Inflammatory macrophage treated with lipopolysaccharide for 1 hour (primary cell): Measurements from ENCODE around the gene KIF3B.
"Not testable (repeated sequence)": the region's sequence is repeated elsewhere in the genome, so short reads cannot be mapped to it uniquely, and the experiment has no call there.

Experiments
- DNase-seq, 2 donors: peaks; one replicate each; pipeline ENCODE4 v3.0.0-alpha.2; 2020 to 2022

The KIF3B gene

GRCh38 chr20:32296819-32297420, 19.5 kb downstream of the KIF3B start:
- DNase-seq = no peak

- DNase-seq = no peak
These were observed 20.0 kb downstream of the KIF3B start for GRCh38 chr20:32297439-32297838.

- no peak for DNase-seq
These were observed 23.2 kb downstream of the KIF3B start for GRCh38 chr20:32300647-32301046.

- no peak for DNase-seq
These were observed 24.5 kb downstream of the KIF3B start for GRCh38 chr20:32301719-32302506.

DNA sequence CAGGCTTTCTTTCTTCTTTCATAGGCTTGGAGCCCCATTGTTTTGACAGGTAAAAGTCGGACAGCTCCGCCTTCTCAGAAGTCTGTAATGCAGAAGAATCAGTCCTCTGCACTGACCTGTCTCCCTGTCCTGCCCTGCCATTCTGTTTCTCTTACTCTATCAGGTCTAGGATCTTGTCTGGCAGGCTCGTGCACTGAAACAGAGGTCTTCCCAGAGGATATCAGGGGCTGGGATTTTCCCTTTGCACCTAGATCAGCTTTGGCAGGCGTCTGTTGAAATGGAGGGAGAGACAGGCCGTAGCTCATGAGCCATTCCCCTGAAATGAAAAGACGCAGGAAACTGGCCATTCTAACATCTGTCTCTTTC, 25.0 kb downstream of the KIF3B start:
- DNase-seq = no peak

- no peak for DNase-seq
These were observed 26.8 kb downstream of the KIF3B start for GRCh38 chr20:32304131-32304746.

GRCh38 chr20:32312718-32313424, 35.4 kb downstream of the KIF3B start:
- DNase-seq = no peak

DNA sequence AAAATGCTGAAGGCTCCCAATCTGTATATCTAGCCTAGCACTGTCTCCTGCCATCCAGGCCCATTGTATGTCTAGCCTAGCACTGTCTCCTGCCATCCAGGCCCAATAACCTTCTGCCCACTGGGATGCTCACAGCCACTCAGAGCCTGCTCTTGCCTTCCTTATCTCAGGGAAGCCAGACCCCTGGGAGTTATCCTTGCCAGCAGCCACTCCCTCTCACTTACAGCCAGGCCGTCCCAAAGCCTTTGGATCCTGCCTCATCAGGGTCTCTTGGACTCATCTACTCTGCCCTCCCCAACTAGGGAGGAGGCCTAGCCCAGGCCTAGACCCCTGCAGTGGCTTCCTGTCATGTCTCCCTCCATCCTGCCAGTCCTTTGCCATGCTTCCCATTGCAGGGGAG, 37.3 kb downstream of the KIF3B start:
- no peak for DNase-seq

GRCh38 chr20:32315399-32315798, 37.9 kb downstream of the KIF3B start:
- no peak for DNase-seq

GRCh38 chr20:32315891-32316290, 38.4 kb downstream of the KIF3B start:
- DNase-seq = no peak

DNA sequence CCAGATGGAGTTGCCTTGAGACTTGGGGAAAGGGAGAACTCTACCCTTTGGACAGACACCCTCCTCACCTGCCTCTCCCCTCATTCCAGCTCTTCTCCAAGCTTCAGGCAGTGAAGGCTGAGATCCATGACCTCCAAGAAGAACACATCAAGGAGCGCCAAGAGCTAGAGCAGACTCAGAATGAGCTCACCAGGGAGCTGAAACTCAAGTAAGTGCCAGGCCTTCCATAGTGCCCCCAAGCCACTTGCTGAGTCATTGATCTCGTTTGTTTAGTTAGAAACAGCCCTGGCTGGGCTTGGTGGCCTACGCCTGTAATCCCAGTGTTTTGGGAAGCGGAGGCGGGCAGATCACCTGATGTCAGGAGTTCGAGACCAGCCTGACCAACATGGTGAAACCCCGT, 39.2 kb downstream of the KIF3B start:
- no peak for DNase-seq

DNA sequence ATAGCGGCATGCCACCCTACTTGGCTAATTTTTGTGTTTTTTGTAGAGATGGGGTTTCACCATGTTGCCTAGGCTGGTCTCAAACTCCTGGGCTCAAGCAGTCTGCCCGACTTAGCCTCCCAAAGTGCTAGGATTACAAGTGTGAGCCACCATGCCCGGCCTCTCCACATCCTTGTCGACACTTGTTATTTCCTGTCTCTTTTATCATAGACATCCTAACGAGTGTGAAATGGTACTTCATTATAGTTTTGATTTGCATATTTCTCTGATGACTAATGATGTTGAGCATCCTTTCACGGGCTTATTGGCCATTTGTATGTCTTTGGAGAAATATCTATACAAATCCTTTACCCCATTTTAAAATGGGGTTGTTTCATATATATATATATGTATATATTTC, 41.6 kb downstream of the KIF3B start:
- DNase-seq = no peak

DNA sequence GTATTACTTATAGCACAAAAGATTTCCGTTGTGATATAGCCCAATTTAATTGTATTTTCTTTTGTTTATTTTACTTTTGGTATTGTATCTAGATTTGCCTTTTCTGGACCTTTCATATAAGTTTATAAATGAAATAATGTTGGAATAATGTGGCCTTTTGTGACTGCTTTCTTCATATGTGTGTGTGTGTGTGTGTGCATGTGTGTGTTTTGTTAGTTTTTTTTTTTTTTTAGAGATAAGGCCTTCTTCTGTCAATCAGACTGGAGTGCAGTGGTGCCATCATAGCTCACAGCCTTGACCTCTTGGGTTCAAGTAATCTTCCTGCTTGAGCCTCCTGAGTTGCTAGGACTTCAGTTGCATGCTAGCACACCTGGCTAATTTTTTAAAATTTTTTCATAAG, 42.9 kb downstream of the KIF3B start:
- no peak for DNase-seq

GRCh38 chr20:32321390-32321789, 43.9 kb downstream of the KIF3B start:
- no peak for DNase-seq

DNA sequence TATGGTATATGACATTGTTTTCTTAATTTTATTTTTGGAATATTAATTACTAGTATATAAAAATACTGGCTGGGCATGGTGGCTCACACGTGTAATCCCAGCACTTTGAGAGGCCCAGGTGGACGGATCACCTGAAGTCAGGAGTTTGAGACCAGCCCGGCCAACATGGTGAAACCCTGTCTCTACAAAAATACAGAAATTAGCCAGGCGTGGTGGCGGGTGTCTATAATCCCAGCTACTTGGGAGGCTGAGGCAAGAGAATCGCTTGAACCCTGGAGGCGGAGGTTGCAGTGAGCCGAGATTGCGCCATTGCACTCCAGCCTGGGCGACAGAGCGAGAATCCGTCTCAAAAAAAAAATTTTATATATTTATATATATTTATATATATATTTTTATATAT, 44.8 kb downstream of the KIF3B start:
- not testable (repeated sequence) for DNase-seq

DNA sequence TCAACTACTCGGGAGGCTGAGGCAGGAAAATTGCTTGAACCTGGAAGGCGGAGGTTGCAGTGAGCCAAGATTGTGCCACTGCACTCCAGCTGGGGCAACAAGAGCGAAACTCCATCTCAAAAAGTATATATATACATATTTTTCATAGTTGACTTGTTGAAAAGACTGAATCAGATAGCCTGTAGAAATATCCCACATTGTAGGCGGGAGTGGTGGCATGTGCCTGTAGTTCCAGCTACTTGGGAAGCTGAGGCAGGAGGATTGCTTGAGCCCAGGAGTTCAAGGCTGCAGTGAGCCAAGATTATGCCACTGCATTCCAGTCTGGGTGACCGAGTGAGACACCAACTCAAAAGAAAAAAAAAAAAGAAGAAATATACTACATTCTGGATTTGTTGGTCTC, 46.3 kb downstream of the KIF3B start:
- DNase-seq = not testable (repeated sequence)

DNA sequence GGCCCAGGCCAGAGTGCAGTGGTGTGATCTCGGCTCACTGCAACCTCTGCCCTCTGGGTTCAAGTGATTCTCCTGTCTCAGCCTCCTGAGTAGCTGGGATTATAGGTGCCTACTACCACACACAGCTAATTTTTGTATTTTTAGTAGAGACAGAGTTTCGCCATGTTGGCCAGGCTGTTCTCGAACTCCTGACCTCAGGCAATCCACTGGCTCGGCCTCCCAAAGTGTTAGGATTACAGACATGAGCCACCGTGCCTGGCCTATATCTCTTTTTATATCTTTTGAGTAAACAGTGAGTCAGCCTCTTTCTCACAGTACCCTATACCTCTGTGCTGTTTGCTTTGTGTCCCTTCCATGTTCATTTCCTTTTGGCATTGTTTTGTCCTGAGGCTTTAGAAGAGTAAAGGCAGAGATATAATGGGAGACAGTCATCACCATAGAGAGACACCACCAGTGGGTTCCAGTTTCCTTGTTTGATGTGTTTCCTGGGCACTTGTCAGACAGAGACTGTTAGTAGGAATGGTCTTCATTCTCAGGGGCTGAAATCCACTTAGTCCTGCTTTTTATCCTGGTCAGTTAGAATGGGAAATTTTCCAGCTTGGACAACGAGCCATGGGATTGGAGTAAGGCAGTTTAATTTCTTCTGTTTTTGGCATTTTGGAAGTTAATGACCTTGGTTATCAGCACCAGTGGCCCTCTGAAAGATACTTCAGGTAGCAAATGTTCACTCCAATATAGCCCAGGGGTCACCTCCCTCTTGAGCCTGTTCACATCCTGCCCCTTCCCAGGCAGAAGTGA, 48.5 kb downstream of the KIF3B start:
- no peak for DNase-seq

DNA sequence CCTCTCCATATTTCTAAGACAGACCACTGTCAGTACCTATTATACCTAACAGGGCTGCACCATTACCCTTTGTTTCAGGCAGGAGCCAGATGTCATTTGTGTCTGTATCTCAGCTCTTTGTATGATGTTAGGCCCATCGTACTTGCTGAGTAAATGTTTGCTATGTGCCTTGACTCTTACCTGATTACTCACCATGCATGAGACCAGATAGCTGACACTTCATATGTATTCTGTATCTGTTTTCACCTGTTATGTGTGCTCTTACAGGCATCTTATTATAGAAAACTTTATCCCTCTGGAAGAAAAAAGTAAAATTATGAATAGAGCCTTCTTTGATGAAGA, 49.0 kb downstream of the KIF3B start:
- no peak for DNase-seq

DNA sequence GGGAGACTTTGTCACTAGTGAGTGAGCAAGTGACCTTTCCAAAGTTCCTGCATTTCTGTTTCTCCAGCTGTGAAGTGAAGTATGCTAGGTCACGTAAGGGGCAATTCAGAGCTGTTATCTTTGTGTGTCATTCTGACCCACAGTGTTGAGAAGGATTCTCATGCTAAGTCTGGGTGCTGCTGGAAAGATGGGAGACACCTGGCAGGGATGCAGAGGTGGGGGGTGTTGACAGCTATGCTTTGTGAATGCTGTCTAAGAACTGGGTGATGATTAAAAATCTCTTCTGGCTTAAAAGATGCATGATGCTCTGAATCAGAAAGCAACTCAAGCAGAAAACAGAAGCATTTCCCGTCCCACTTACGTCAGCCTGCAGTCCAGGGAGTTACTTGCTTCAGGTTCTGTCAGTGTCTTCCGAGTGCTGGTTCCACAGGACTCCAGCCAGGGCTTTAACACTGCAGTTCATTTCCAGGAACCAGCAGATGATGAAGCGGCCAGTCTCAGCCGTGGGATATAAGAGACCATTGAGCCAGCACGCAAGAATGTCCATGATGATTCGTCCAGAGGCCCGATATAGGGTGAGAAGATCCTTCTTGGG, 49.7 kb downstream of the KIF3B start:
- DNase-seq = no peak

GRCh38 chr20:32329817-32330554, 52.5 kb downstream of the KIF3B start:
- DNase-seq = no peak

DNA sequence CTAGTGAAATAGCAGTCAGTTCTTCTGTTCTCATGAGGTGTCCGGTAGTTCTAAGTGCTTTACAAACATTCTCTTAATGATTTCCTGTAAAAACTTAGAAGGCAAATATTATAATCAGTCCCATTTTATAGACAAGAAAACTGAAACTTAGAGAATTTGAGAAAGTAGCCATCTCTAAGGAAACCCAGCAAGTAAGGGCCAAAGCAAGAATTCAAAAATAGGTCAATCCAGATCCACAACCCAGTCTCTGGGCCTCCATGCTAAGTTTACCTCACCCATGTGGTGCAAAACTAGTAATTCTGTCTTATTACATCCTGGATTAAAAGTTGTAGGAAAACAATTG, 53.1 kb downstream of the KIF3B start:
- no peak for DNase-seq

GRCh38 chr20:32332614-32333013, 55.2 kb downstream of the KIF3B start:
- DNase-seq = peak; percentile 72 to 94
